Esophagus mucosa (tissue), 1 donor: Measurements from ENCODE around the gene ULK1. TPM values are rescaled to one million over a fixed set of nuclear protein-coding genes. Genes with fewer than 3 reads are reported as not detected.

ENCODE experiments used
- ATAC-seq: fragments of 200-7000 bp; cut with Tn5 transposase; one replicate; pipeline ENCODE4 v1.9.1; 2020
- total RNA-seq: library from RNA; stranded (reverse); gene quantifications from one replicate; pipeline ENCODE4 v1.2.4, GENCODE V29; 2023
- donor health status: DM: yes; HTN: yes; CAD: no.

The ULK1 gene
- total RNA-seq = 12.8 TPM

DNA sequence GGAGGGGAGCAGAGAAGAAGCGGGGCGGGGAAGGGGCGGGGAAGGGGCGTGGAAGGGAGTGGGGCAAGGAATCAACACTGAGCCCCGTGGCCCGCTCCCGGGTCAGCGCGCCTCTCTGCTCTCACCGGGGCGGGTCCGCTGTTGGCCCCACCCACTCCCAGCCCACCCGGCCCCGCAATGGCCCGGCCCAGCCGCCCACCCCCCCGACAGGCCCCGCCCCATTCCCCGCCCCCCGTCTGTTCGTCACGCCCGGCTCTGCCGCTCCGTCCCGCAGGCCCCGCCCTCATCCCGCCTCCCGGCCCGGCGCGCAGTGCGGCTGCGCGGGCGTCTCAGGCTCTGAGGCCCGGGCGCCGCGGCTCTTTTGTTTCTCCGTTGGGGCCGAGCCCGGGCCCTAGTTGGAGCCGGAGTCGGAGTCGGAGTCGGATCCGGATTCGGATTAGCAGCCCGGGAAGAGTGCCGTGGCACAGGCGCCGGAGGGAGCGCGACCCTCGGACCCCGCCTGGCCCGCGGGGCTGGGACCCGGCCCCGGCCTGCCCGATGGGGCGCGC lies at the start of gene ULK1:
ULK1 (plus strand) TSS at position 310 of the 548 bp plus-strand sequence. CDS start 380 bp downstream, outside the sequence.
- peak; percentile 84 for ATAC-seq

- ATAC-seq = no peak
Observed at GRCh38 chr12:131844656-131845055, 49.8 kb upstream of the ULK1 start.

- ATAC-seq = no peak
Observed at GRCh38 chr12:131845121-131845520, 49.3 kb upstream of the ULK1 start.

DNA sequence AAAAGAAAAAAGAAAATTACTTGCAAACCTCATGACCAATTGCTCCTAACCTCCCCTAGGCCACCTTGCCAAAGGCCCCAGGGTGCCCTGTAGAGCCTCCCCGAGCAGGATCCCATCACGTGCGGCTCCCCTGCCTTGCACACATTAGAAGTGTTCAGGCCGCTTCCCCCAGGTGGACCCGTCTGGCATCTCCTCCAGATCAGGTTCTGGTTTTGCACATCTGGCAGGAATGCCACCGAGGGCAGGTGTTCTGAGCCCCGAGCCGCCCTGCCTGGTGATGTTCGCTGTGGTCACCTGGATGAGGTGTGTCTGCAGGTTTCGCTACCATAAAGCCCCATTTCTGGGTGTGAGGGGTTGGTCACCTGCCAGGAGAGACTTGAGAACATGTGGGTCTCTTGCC lies 47.0 kb upstream of the ULK1 start:
- ATAC-seq = no peak

DNA sequence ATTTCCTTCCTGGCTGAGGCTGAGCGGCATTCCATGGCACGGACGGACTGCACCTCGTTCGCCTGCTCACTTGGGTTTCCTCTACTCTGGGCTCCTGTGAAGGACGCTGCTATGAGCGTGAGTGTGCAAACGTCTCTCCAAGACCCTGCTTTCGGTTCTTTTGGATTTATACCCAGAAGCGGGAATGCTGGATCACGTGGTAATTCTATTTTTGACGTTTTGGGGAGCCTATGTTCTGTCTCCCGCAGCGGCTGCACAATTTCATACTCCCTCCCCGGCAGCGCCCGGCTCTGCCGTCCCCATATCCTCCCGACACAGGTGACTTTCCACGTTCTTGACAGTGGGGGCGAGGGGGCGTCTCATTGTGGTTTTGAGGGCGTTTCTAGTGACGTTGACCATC lies 45.7 kb upstream of the ULK1 start:
- no peak for ATAC-seq

DNA sequence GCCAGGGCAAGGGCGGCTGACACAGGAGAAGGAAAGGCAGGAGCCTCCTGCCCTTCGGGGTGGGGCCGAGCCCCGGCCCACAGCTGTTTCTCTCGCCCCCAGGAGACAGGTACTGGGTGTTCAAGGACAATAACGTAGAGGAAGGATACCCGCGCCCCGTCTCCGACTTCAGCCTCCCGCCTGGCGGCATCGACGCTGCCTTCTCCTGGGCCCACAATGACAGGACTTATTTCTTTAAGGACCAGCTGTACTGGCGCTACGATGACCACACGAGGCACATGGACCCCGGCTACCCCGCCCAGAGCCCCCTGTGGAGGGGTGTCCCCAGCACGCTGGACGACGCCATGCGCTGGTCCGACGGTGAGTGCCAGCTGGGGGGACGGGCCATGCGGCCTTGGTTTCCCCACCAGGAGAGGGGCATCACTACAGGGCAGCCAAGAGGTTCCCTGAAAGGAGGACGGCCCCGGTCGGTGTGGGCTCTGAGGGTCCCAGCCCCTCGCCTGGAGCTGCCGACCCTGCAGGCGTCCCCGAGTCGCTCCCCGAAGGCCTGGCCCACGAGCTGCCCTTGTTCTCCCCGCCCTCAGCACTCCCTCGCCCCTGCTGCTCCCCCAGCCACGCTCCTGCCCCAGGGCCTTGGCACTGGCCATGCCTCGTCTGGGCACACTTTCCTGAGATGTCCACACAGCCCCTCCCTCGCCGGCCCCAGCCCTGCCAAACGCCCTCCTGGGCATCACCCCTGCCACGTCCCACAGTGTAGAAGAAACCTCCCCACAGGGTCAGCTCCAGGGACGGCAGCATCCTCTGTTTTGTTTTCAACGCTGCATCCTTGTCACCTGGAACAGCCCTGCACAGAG lies 44.5 kb upstream of the ULK1 start:
- no peak for ATAC-seq

GRCh38 chr12:131850856-131851559 lies 43.4 kb upstream of the ULK1 start:
- no peak for ATAC-seq

GRCh38 chr12:131851741-131852550 lies 42.5 kb upstream of the ULK1 start:
- ATAC-seq = no peak

DNA sequence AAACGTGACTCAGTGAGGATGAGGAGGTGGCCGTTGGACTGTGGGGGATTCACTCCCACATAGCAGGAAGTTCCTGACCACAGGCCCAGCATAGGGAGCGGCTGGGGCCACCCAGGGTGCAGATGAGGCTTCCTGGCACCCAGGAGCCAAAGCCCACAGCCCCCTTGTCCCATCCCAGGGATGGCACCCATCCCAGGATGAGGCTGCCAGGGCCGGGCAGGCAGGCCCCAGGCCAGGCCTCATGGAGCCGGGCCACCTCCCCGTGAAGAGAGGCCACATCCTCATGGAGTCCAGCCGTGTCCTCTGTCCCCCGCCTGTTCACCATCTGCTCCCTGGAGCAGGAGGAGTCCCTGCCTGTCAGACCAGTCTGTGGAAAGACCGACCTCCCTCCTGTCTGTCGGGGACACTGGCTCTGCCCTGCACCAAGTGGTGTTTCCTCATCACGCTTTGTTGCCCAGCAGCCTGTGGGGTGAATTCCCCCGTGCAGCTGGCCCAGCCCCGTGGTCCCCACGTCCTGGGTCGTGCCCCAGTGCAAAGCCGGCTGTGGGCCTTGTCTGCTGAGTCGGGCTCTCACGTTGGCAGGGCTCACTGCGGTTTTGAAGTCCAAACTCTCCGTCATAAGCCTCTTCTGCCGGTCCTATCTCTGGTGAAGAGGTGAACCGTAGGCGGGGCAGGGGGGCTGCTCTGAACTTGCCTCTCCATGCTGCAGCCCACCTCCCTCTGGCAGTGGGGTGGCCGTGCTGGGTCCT lies 41.7 kb upstream of the ULK1 start:
- ATAC-seq = no peak

- ATAC-seq = no peak
Observed at GRCh38 chr12:131853832-131854797, 40.3 kb upstream of the ULK1 start.

GRCh38 chr12:131854861-131855476 lies 39.5 kb upstream of the ULK1 start:
- no peak for ATAC-seq

GRCh38 chr12:131855521-131856142 lies 38.8 kb upstream of the ULK1 start:
- ATAC-seq = peak; percentile 35

- no peak for ATAC-seq
Observed at GRCh38 chr12:131856366-131857097, 37.9 kb upstream of the ULK1 start.

DNA sequence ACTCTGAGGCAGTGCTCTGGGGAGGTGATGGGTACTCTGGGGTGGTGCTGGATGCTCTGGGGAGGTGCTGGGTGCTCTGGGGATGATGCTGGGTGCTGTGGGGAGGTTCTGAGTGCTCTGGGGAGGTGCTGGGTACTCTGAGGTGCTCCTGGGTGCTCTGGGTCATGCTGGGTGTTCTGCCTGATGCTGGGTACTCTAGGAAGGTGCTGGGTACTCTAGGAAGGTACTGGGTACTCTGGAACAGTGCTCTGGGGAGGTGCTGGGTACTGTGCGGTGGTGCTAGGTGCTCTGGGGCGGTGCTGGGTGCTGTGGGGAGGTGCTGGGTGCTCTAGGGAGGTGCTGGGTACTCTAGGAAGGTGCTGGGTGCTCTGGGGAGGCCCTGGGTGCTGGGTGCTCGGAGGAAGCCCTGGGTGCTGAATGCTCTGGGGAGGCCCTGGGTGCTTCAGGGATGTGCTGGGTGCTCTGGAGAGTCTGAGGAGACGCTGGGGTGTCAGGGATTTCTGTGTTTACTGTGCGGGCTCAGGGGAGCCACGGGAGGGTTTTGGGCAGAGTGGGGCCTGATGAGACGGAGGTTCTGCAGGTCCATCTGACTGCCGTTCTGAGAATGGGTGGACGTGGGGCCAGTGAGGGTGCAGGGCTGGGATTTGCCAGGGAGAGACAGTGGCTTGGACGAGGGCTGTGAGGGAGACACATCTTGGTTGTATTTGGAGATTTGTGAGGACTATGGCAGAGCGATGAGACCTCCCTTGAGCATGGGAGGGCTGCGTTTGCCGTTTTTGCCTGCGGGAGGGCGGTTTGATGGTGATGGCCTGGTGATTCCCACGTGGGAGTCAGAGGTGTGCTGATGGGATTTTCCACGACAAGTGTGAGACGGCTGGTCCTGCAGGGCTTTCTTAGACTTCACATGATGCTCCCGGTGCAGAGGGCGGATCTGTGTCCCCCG lies 36.2 kb upstream of the ULK1 start:
- ATAC-seq = no peak

DNA sequence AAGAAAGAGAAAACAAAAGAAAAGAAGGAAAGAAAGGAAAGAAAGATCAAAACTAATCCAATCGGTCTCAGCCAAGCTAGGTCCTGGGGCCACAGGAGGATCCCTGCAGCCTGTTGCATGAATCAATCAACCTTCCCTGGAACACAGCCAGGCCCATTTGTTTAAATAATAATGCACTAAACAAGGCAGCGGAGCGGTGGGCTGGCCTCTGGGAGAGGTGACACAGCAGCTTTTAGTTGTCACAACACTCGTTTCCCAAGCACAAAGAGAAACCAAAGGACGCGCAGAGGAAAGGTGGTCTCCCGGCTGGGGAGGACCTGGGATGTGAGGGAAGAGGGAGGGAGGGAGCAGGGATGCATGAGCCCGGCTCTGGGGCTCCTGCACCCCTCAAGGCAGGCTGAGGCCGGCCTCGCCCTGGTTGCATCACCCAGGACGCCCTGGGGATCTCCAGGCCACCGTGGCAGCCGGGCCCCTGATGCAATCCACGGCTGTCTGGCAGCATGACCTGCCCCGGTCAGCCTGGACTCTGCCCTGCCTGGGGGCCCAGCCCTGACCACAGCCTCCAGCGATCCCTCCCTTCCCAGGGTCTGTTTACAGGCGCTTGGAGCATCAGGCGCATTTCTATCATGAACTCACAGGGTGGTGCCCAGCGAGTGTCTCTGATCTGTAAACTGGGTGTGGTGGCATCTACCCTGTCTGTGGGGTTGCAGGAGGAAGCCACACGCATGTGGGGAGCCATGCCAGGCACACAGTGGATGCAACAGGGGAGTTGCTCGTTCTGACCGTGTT lies 33.8 kb upstream of the ULK1 start:
- peak; percentile 66 for ATAC-seq

DNA sequence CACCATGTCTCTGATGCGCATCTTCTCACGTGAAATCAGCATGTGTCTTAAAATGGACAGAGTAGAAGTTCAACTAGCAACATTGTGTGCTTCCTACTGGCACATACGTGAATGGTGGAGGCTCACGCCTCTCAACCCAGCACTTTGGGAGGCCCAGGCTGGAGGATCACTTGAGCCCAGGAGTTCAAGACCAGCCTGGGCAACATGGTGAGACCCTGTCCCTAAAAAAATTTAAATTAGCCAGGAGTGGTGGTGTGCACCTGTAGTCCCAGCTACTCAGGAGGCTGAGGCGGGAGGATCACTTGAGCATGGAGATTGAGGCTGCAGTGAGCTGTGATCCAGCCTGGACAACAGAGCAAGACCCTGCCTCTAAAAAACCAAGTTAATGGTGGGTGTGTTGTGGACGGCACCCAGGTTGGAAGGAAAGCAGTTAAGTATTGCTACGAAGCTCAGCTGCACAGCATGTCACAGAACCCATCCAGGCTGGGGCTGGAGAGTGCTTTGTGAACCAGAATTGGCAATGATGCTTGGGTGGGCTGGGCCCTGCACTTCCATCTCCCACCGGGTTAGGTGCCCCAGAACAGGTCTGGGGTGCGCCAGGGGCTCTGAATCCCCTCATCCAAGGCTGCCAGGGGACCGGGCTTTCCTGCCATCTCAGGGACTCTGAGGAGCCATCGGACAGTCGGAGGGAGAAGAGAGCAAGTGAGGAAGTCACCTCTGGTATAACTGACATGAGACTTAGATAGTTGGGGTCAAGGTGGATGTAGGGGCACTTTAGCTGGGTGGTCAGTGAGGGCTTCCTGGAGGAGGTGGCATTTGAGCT lies 33.0 kb upstream of the ULK1 start:
- ATAC-seq = no peak
